GM21825 (cell line): ENCODE results near the gene SETBP1.

Source experiments
- ATAC-seq: cut with Tn5 transposase; IDR thresholded peaks from one replicate; pipeline ENCODE4 v1.9.1; 2021; ENCODE audit warnings: mild to moderate bottlenecking, moderate library complexity; ENCODE audit not compliant: unreplicated experiment

Gene SETBP1

DNA sequence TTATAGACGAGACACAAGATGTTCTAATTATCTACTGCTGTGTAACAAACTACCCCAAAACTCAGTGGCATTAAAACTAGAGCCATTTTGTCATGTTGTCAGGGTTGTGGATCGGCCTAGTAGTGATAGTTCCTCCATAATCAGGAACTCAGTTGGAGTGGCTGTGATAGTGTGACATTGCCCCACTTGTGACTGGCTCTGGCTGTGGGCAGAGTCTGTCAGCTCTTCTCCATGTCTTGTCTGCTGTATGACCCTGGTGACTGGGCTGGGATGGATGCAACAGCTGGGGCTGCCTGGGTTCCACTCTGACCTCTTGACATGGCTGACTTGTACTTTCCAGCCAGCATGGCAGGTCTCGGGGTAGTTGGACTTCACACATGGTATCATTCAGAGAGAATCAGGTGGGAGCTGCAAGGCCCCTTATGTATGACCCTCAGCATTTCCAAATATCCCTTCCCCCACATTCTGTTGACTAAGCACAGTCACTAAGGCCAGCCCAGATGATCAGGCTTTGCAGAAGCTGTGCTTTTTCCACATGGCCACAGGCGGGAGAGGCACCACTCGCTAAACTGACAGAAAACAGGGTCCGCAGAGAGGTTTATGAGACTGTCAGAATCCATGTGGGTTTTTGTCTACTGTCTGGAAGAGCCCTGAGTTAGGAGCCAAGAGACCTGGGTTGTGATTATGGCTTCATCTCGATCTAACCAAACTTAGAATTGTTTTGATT lies 50.3 kb downstream of the SETBP1 start:
- ATAC-seq = no peak

DNA sequence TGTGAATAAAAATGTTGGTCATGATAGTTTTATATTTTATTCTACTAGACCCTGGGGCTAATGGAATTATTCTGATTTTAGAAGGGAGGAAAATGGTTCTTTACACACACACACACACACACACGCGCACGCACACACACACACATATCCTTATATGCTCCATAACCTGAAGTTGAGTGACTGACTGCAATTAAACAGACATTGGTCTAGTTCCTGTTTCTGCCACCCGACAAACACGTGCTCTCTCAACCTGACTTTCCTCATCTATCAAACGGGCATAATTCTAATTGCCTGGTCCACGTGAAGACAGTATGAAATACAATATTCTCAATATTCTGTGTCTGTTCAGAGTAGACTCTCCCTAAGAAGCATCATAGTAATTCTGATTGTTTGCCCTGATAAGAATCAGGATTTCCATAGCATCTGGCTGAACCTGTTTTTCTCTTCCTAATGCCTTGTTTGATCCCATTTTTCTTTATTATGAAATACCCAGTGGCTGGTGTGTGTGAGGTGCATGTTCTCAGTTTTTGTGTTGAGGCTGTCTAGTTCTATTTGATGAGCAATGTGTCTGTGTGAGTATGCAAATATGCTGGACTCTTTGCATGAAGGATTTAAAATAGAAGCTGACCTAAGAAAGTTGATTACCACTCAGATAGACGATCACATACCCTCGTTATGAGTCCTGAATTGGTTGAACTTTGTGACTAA lies 51.0 kb downstream of the SETBP1 start:
- ATAC-seq = no peak

DNA sequence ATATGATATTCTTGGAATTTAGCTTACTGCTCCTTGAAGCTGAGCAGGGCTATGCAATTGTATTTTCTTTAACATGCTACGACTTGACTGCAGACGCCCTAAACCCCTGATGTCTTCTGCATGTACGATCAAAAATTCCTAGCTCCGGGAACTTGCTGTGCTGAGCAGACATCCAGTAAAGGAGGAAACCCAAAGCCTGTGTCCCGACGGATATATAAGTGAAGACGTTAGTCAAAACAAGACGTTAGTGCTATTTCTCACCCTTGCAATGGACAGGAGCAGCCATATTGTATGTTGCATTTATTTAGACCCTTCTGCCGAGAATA lies 51.5 kb downstream of the SETBP1 start:
- no peak for ATAC-seq

DNA sequence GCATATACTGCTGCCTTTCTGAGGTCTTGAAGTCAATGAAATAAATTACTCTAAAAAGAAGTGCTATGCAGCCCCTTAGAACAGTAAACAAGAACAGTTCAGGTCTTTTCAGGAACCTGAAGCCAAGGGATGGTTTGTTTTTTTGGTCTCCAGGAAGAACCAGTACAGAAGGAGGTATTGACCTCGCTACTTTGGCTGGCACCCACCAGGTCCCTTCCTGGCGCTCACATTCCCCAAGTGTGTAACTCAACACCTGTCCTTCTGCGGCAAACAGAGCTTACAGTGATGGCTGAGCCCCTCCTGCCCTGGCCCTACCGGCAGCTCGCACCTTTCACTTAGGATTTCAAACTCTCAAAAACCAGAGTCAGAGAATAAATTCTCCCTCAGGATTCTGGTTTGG lies 51.9 kb downstream of the SETBP1 start:
- no peak for ATAC-seq

DNA sequence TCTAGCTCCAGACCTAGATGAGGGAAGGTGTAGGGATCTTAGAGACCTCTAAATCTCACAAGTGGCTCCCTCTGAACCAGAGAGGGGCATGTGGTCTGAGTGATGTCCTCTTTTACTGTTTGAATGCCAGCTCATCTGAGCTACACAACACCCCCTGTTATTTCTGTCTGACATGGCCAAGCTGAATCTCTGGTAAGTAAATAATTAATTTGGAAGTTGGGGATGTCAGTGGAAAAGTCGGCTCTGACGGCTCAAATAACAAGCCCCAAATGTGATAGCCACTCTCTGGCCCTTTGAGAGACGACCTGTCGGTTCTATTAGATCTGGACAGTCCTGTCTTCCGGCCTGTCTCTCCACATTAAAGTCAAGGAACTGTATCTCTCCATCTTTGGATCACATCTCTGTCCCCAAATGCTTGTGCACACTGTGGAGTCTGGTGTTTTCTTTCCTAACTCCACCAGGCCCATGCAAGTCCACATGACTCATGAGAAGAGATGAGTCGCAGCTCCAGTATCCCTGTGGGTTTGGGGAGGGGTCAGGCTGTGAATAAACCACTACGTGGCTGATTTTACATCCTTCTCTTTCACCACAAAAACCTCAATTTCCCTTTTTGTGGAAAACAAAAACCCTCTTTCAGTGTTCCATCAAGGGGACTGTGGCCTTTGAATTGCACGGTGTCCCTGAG lies 52.5 kb downstream of the SETBP1 start:
- no peak for ATAC-seq

- ATAC-seq = no peak
Observed at GRCh38 chr18:44733754-44734465, 53.2 kb downstream of the SETBP1 start.

- no peak for ATAC-seq
Observed at GRCh38 chr18:44735096-44735495, 54.4 kb downstream of the SETBP1 start.

- no peak for ATAC-seq
Observed at GRCh38 chr18:44736664-44737380, 56.1 kb downstream of the SETBP1 start.

GRCh38 chr18:44737623-44738022 lies 56.9 kb downstream of the SETBP1 start:
- no peak for ATAC-seq

- ATAC-seq = no peak
Observed at GRCh38 chr18:44740000-44740399, 59.3 kb downstream of the SETBP1 start.

DNA sequence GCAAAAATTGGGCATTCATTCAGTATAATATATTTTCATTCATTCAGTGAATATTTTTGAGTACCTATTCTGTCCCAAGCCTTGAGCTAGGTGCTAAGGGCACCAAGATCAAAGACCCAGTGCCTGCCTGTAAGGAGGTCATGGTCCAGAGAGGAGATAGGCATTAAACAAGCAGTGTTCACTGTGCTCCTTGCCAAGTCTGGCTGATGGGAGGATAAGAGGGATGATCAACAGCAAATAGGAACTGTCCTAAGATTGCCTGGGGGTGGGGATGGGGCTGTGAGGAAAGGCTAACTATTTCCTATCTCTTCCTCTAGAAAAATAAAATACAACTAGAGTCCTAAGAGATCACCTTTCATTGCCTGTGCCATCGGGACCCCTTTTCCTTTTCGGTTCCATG lies 60.4 kb downstream of the SETBP1 start:
- ATAC-seq = no peak

GRCh38 chr18:44741511-44741910 lies 60.8 kb downstream of the SETBP1 start:
- no peak for ATAC-seq

DNA sequence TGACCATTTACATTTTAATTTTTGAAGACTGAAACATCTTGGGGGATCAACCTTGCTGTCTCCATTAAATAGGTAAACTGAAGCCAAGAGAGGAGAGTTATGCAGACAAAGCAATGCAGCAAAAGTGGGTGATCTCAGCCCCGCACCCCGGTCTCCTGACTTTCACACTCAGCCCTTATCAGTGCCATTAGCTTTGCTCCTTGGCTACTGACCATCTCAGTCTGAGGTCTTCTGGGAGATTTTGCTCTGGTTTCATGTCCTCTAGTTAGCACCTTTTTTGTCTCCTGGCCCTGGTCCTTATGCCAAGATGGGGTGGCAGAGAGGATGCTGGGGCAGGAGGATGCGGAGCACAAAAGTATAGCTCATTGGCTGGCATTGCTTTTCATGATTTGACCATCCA lies 61.4 kb downstream of the SETBP1 start:
- ATAC-seq = no peak

GRCh38 chr18:44742718-44743311 lies 62.1 kb downstream of the SETBP1 start:
- ATAC-seq = no peak

- ATAC-seq = no peak
Observed at GRCh38 chr18:44743631-44744030, 62.9 kb downstream of the SETBP1 start.

- ATAC-seq = no peak
Observed at GRCh38 chr18:44744161-44745121, 63.8 kb downstream of the SETBP1 start.

- ATAC-seq = no peak
Observed at GRCh38 chr18:44747157-44747556, 66.5 kb downstream of the SETBP1 start.

- no peak for ATAC-seq
Observed at GRCh38 chr18:44748582-44748981, 67.9 kb downstream of the SETBP1 start.

GRCh38 chr18:44750774-44751173 lies 70.1 kb downstream of the SETBP1 start:
- no peak for ATAC-seq
